AG10803 (cell line): ENCODE data around the gene ARRB1.
A peak's percentile ranks its signal among the peaks of the same experiment; 100 is the strongest.

ENCODE experiments used
- DNase-seq: peaks from one replicate; pipeline ENCODE4 v3.0.0; 2010; ENCODE audit warnings: low read depth
- H3K4me3 ChIP-seq: 2 replicates; pipeline ENCODE4 v1.5.1; 2011; ENCODE audit warnings: mild to moderate bottlenecking, low read length, control low read depth
- CTCF ChIP-seq: conservative IDR thresholded peaks from 2 replicates; pipeline ENCODE4 v1.5.1; 2011; ENCODE audit warnings: mild to moderate bottlenecking, low read length, control low read depth, inconsistent platforms

The ARRB1 gene

DNA sequence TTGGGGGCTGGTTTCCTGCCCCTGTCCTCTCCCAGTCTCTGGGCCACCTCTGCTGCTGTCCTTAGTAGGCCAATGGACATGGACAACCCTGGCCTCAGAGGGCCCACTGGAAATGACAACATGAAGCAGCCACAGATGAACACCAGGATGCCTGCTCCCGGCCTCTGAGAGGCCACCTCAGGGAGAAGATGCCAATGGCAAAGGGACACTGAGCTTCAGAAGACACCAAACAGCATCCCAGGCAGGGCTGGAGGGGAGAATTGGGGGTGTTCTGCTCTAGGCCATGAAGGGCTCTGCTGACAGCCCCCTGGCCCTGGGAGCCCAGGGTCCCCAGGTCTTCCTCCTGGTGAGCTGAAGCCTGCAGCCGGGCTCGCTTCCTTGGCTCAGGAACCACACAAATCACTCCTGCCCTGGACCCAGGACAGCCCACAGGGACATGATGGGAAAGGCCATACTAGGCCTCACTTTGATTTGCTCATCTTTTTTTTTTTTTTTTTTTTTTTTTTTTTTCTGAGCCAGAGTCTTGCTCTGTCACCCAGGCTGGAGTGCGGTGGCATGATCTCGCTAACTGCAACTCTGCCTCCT, 65.6 kb downstream of the ARRB1 start:
- no peak for TF ChIP-seq CTCF
- H3K4me3 ChIP-seq, result no peak overlapping the region
- DNase-seq, result no peak

DNA sequence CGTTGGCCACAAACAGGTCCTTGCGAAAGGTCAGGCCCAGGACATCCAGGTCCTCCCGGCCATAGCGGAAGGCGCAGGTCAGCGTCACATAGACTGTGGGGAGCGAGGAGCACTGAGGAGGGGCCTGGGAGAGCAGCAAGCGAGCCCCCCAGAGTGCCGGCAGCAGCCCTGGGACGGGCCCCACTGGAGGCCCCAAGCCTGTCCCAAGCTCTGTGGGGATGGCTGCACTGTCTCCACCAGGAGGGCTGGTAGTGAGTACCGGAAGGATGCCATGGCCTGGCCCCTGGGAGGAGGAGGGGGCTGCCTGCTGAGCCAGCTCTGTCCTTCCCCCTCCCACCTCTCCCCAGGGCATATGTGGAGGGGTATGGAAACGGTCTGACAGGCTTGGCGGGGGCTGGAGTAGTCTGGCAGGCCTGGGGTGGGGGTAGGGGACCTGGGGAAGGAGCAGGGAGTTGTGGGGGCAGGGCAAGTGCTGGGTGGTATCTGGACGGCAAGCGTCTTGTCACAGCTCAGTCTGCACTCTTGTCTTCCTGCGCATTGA, 68.0 kb downstream of the ARRB1 start:
- DNase-seq, result no peak
- TF ChIP-seq CTCF, result no peak
- no peak overlapping the region for H3K4me3 ChIP-seq

DNA sequence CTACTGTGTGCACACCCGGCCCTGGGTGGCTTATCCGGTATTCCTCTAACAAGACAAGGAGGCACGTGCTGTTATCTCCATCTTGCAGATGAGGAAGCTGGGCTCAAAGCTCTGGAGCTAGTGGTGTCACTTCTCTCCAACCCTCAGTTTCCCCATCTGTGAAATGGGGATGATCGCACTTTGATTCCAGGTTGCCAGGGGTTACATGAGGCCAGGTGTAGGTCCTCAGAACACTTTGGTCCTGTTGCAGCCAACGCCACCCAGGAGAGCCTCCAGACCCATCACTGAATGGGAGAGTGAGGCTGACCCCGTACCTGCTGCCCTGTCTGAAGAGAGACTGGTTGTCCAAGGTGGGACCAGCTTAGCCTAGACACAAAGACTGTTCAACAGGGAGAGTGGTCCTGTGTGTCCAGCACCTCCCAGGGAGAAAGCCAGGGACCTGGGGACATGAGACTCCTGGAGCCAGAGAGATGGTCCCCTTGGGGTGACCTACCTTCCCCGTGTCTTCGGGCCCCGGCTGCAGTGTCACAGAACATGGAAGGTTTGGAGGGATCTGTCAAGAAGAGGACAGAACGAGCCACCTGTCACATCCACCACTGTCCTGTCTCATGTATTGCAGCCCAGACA, 69.9 kb downstream of the ARRB1 start:
- DNase-seq, result no peak
- no peak for TF ChIP-seq CTCF
- no peak overlapping the region for H3K4me3 ChIP-seq

GRCh38 chr11:75280770-75281468, 70.5 kb downstream of the ARRB1 start:
- no peak overlapping the region for H3K4me3 ChIP-seq
- no peak for DNase-seq
- no peak for TF ChIP-seq CTCF

GRCh38 chr11:75280227-75280701, 71.2 kb downstream of the ARRB1 start:
- DNase-seq, result peak; percentile 54
- no peak overlapping the region for H3K4me3 ChIP-seq
- TF ChIP-seq CTCF, result peak; percentile 98

DNA sequence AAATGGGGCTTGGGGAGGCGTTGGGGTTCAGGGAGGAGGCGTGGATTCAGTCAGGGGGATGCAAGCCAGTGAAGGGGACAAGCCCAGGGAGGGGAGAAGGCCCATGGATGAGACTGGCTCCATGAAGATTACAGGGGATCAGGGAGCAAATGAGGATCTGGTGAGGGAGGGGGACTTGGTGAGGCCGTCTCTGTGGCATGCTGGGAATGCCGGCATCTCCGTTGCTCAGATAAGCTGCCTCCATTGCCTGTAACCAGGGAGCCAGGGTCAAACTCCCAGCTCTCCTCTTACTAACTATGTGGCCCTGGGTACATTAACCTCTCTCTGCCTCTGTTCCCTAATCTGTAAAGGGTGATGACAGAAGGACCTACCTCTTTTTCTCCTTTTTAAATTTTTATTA, 72.2 kb downstream of the ARRB1 start:
- no peak for DNase-seq
- no peak for TF ChIP-seq CTCF
- H3K4me3 ChIP-seq, result no peak overlapping the region
